ENCODE results near the gene PCDHGB3.
"Not testable (repeated sequence)": the region's sequence is repeated elsewhere in the genome, so short reads cannot be mapped to it uniquely, and the experiment has no call there.

Gene PCDHGB3

DNA sequence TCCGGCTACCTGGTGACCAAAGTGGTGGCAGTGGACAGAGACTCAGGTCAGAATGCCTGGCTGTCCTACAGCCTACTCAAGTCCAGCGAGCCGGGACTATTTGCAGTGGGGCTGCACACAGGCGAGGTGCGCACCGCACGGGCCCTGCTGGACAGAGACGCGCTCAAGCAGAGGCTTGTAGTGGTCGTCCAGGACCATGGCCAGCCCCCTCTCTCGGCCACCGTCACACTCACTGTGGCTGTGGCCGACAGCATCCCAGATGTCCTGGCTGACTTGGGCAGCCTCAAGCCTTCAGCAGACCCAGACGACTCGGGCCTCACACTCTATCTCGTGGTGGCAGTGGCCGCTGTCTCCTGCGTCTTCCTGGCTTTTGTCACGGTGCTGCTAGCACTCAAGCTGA lies 13.1 kb upstream of the PCDHGB3 start:
- DNase-seq (ENCODE audit: low read depth in 2 of 2) = no peak

DNA sequence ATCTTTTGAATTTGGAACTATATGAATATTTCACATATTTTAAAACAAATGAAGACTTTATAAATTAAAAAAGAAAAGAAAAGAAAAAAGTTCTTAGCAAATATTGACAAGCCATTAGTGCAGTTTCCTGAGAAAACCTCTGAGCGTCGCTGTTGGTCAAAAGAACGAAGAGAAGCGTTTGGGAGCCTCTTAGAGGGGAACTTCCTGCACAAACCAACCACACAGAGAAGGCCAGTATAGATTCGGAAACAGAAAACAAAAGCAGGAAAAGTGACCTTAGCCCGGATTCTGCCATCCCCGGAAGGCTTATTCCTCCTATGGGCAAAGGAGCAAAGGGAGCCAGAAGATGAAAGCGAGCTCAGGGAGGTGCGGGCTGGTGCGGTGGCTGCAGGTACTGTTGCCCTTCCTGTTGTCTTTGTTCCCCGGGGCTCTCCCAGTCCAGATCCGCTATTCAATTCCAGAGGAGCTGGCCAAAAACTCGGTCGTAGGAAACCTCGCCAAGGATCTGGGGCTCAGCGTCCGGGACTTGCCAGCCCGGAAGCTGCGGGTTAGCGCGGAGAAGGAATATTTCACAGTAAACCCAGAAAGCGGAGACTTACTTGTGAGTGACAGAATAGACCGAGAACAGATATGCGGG lies 10.1 kb upstream of the PCDHGB3 start, which contains the start of gene PCDHGB2:
Gene PCDHGB2, plus strand, starts transcription at position 205 of the 637 bp plus-strand sequence. Its CDS starts 142 bp downstream, at position 347.
- no peak for DNase-seq (ENCODE audit: low read depth in 2 of 2)

GRCh38 chr5:141360685-141361084 lies 9.4 kb upstream of the PCDHGB3 start:
- no peak for DNase-seq (ENCODE audit: low read depth in 2 of 2)

DNA sequence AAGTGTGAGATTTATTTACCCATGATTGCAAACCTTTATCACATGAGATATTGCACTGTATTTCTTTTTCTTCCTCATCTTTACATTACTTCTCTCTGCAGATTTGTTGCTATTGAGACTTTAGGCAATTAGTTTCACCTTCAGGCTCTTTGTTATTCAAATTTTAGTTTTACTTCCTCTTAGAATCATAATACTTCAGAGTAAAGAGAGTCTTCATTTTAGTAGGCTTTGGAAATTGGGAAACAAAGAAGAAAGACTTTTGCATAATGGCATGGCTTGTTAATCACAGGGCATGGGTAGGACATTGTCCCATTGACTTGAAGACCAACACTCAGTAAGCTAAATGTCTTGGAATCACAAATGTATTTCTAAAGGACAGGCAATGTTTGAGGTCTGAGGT lies 7.3 kb upstream of the PCDHGB3 start:
- no peak for DNase-seq (ENCODE audit: low read depth in 2 of 2)

DNA sequence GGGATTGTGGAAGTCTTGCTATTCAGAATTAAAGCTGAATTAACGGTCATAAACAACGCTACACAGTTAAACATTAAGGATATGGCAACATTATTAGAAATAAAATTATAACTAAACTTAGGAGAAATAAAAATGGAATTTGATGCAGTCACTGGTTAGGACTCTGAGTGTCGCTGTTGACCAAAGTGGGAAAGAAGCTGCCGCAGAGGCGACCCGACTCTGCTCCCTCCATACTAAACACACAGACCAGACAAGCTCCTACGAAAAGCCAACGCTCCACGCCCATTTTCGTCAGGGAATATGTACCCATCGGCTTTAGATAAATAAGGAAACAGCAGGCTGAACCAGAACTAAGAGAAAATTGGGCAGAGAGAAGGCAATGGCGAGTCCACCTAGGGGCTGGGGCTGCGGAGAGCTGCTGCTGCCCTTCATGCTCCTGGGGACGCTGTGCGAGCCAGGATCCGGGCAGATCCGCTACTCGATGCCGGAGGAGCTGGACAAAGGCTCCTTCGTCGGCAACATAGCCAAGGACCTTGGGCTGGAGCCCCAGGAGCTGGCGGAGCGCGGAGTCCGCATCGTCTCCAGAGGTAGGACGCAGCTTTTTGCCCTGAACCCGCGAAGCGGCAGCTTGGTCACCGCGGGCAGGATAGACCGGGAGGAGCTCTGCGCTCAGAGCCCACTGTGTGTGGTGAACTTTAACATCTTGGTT lies 5.9 kb upstream of the PCDHGB3 start, which contains the start of gene PCDHGA5:
Gene PCDHGA5, plus strand, starts transcription at position 211 of the 709 bp plus-strand sequence. Its CDS starts 169 bp downstream, at position 380.
- DNase-seq (ENCODE audit: low read depth in 2 of 2) = no peak

- no peak for DNase-seq (ENCODE audit: low read depth in 2 of 2)
Observed at GRCh38 chr5:141366016-141366896, 3.8 kb upstream of the PCDHGB3 start.

DNA sequence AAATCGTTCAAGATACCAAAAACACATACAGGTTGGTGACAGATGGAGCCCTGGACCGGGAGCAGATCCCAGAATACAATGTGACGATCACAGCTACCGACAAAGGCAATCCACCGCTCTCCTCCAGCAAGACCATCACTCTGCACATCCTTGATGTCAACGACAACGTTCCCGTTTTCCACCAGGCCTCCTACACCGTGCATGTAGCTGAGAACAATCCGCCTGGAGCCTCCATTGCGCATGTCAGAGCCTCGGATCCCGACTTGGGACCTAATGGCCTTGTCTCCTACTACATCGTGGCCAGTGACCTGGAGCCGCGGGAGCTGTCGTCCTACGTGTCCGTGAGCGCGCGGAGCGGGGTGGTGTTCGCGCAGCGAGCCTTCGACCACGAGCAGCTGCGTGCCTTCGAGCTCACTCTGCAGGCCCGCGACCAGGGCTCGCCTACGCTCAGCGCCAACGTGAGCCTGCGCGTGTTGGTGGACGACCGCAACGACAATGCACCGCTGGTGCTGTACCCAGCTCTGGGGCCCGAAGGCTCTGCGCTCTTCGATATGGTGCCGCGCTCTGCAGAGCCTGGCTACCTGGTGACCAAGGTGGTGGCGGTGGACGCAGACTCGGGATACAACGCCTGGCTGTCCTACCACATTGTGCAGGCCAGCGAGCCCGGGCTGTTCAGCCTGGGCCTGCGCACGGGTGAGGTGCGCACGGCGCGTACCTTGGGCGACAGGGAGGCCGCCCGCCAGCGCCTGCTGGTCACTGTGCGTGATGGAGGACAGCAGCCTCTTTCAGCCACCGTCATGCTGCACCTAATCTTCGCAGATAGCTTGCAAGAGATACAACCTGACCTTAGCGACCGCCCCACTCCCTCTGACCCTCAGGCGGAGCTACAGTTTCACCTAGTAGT lies 1.8 kb downstream of the PCDHGB3 start:
- no peak for DNase-seq (ENCODE audit: low read depth in 2 of 2)

DNA sequence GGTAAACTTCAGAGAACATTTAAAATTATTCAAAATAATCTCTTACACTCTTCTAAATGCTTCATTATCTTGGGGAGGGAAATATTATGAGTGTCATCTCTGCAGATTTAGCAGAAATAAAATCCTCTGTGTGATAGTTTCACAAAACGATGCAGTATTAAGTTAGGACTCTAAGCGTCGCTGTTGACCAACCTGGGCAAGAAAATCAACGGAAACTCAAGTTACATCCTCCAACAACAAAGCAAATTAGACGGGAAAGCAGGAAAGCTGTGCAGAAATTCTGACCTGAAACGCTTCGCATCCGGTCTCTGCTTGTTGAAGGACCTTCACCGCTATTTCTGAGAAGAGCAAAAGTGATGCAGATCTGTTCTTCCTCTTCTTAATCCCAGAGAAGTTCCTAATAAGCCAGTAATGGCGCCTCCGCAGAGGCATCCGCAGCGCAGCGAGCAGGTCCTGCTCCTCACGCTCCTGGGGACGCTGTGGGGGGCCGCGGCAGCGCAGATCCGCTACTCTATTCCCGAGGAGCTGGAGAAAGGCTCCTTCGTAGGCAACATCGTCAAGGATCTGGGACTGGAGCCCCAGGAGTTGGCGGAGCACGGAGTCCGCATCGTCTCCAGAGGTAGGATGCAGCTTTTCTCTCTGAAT lies 3.8 kb downstream of the PCDHGB3 start, which contains the start of gene PCDHGA6:
Gene PCDHGA6, plus strand, starts transcription at position 219 of the 645 bp plus-strand sequence. Its CDS starts 193 bp downstream, at position 412.
- DNase-seq (ENCODE audit: low read depth in 2 of 2) = no peak

- DNase-seq (ENCODE audit: low read depth in 2 of 2) = no peak
Observed at GRCh38 chr5:141374627-141375026, 4.6 kb downstream of the PCDHGB3 start.

DNA sequence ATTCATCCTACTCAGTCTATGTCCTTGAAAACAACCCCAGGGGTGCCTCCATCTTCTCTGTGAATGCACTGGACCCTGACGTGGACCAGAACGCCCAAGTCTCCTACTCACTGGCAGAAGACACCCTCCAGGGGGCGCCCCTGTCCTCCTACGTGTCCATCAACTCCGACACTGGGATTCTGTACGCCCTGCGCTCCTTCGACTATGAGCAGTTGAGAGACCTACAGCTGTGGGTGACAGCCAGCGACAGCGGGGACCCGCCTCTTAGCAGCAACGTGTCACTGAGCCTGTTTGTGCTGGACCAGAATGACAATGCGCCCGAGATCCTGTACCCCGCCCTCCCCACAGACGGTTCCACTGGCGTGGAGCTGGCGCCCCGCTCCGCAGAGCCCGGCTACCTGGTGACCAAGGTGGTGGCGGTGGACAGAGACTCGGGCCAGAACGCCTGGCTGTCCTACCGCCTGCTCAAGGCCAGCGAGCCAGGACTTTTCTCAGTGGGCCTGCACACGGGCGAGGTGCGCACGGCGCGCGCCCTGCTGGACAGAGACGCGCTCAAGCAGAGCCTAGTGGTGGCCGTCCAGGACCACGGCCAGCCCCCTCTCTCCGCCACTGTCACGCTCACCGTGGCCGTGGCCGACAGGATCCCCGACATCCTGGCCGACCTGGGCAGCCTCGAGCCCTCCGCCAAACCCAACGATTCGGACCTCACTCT lies 5.6 kb downstream of the PCDHGB3 start:
- not testable (repeated sequence) for DNase-seq (ENCODE audit: low read depth in 2 of 2)

- DNase-seq (ENCODE audit: low read depth in 2 of 2) = no peak
Observed at GRCh38 chr5:141382469-141383294, 12.6 kb downstream of the PCDHGB3 start, which contains the start of gene PCDHGA7. Gene PCDHGA7 (plus strand): TSS chr5:141382742. CDS start chr5:141382900, 158 bp downstream.

DNA sequence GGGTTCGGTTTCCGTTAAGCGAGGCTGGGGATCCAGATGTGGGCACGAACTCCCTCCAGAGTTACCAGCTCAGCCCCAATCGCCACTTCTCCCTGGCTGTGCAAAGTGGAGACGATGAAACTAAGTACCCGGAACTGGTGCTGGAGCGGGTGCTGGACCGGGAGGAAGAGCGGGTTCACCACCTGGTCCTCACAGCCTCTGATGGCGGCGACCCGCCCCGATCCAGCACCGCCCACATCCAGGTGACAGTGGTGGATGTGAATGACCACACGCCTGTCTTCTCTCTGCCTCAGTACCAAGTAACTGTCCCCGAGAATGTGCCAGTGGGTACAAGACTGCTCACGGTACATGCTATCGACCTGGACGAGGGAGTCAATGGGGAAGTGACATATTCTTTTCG lies 13.3 kb downstream of the PCDHGB3 start:
- DNase-seq (ENCODE audit: low read depth in 2 of 2) = no peak

DNA sequence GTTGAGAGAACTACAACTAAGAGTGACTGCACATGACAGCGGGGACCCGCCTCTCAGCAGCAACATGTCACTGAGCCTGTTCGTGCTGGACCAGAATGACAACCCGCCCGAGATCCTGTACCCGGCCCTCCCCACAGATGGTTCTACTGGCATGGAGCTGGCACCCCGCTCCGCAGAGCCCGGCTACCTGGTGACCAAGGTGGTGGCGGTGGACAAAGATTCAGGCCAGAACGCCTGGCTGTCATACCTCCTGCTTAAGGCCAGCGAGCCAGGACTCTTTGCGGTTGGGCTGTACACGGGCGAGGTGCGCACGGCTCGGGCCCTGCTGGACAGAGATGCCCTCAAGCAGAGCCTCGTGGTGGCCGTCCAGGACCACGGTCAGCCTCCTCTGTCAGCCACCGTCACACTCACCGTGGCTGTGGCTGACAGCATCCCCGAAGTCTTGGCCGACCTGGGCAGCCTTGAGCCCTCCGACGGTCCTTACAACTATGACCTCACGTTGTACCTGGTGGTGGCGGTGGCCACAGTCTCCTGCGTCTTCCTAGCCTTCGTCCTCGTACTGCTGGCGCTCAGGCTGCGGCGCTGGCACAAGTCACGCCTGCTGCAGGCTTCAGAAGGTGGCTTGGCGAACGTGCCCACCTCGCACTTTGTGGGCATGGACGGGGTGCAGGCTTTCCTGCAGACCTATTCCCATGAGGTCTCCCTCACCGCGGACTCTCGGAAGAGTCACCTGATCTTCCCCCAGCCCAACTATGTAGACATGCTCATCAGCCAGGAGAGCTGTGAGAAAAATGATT lies 14.6 kb downstream of the PCDHGB3 start:
- DNase-seq (ENCODE audit: low read depth in 2 of 2) = no peak

DNA sequence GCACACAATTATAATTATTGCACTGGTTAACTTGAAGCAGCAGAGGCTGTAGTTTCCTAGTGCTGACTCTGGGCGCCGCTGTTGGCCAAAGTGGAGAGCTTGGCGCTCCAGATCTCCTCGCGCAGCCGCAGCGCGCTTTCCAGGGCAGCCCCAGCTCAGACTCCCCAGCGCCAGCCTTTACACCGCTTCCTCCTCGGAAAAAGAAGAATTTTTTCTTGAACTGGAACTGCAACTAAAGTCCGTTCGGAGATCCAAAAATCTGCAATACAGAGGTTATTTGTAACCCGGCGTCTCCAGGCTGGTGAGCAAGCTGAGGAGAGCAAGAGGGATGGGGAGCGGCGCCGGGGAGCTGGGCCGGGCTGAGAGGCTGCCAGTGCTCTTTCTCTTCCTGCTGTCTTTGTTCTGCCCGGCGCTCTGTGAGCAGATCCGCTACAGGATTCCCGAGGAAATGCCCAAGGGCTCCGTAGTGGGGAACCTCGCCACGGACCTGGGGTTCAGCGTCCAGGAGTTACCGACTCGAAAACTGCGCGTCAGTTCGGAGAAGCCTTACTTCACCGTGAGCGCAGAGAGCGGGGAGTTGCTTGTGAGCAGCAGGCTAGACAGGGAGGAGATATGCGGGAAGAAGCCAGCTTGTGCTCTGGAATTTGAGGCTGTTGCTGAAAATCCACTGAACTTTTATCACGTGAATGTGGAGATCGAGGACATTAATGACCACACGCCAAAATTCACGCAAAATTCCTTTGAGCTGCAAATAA lies 17.7 kb downstream of the PCDHGB3 start, which contains the start of gene PCDHGB4:
Gene PCDHGB4, plus strand, starts transcription at position 142 of the 755 bp plus-strand sequence. Its CDS starts 187 bp downstream, at position 329.
- DNase-seq (ENCODE audit: low read depth in 2 of 2) = not testable (repeated sequence)

DNA sequence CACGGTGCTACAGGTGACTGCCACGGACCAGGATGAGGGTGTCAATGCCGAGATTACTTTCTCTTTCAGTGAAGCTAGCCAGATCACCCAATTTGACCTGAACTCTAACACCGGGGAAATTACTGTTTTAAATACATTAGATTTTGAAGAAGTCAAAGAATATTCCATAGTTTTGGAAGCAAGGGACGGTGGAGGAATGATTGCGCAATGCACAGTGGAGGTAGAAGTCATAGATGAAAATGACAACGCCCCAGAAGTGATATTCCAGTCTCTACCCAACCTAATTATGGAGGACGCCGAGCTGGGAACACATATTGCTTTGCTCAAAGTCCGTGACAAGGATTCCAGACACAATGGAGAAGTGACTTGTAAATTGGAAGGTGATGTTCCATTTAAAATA lies 18.6 kb downstream of the PCDHGB3 start:
- no peak for DNase-seq (ENCODE audit: low read depth in 2 of 2)

DNA sequence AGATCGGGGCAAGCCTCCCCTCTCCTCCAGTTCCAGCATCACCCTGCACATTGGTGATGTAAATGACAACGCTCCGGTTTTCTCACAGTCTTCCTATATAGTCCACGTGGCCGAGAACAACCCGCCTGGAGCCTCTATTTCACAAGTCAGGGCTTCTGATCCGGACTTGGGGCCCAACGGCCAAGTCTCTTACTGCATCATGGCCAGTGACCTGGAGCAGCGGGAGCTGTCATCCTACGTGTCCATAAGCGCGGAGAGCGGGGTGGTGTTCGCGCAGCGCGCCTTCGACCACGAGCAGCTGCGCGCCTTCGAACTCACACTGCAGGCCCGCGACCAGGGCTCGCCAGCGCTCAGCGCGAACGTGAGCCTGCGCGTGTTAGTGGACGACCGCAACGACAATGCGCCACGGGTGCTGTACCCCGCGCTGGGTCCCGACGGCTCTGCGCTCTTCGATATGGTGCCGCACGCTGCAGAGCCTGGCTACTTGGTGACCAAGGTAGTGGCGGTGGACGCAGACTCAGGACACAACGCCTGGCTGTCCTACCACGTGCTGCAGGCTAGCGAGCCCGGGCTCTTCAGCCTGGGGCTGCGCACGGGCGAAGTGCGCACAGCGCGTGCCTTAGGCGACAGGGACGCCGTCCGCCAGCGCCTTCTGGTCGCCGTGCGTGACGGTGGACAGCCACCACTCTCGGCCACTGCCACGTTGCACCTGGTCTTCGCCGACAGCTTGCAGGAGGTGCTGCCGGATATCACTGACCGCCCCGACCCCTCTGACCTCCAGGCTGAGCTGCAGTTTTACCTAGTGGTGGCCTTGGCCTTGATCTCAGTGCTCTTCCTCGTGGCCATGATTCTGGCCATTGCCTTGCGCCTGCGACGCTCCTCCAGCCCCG lies 19.4 kb downstream of the PCDHGB3 start:
- DNase-seq (ENCODE audit: low read depth in 2 of 2) = no peak
